ENCODE results near the gene EFCAB6.

GRCh38 chr22:43829904-43830851 is 18.1 kb upstream of the EFCAB6 start:
- TF ChIP-seq CTCF (IDR thresholded peaks at IDR 0.05), result no peak
- no peak for TF ChIP-seq EP300 (IDR thresholded peaks at IDR 0.05)
- no peak for TF ChIP-seq POLR2A (IDR thresholded peaks at IDR 0.05)
